HS-27A (cell line): ENCODE data around the gene PEMT.

Experiments used
- DNase-seq: peaks from one replicate; pipeline ENCODE4 v3.0.0-alpha.2; 2012; ENCODE audit warnings: low read depth, missing footprints

PEMT gene

DNA sequence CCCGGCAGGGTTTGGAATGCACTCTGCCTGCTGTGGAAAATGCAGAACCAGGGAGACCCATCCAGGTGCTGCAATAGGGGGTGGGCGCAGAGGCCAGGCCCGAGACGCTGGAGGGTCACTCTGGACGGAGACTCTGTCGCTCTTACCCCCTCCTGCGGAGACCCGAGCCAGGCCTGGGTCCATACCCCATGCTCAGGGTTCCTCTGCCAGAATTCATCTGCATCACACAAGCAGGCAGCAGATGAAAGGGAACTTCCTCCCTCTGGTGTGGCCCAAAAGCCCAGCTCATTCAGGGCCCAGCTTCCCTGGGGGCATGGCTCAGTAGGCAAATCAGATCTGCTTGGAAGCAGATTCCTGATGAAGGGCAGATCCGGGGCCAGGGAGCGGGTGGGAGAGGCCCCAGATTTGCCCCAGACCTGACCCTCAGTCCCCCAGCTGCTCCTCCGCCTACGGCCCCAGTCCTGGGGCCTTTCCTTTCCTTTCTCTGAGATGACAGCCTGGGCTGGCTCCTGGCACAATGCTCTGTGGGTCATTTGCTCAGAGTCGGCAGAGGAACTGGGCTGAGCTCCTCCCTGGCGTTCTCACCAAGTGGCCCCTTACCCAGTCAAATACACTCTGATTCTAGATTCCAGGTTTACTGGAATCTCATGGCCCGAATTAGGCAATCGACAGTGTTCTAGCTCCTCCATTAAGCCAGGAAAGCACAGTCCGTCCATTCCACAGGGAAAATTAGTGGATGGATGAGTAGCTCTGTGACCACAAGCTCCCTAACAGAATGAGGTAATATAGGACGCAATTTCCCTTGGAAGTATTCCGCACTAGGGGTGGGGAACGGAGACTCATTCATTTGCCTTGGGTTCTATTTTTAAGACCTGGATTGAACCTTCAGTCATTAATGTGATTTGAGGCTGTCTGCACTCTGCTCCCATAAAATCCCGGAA is 76.2 kb downstream of the PEMT start:
- DNase-seq: no peak

DNA sequence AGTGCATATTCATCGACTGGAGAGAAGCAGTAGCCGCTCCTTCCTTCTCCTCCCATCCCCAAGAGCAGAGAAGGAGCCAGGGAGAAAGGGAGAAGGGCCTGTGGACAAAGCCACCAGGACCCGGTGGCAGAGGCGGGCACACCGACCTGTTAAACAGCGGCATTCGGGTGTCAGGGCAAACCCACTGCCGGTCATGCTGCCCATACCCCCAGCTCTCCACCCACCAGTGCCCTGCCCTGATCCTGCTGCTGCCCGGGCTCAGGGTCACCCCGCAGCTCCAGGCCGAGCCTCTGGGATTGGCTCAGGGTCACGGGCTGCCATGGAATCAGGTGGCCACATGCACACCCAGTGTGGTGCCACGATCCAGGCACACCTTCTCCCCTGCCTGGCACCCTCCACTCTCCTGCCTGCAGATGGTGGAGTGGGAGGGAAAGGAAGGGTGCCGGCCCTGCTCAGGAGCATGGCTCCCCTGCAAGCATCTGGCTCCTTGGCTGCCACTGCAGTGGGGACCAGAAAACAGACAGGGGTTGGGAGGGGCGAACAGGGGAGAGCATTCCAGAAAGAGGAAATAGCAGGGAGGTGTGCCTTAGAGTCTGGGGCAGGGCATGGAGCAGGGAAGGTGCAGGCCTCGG is 77.0 kb downstream of the PEMT start:
- DNase-seq: no peak

DNA sequence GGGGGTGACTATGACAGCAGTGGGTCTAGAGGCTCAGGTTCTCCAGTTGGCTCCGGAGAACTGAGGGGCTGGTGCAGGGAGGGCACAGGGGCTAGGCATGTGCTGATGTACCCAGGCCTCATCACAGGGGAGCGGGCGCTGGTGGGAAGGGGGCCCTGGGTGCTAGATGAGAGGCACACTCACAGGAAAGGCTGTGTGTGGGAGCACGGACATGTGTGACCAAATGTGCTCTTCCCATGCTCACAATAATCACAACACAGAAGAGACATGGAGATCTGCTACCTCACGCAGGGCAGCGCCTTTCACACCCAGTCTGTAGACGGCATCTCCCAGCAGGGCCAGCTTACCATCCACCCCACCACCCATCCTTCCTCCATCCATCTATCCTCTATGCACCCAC is 77.9 kb downstream of the PEMT start:
- no peak for DNase-seq

- DNase-seq: no peak
Measured at GRCh38 chr17:17512866-17513265, 78.6 kb downstream of the PEMT start.

DNA sequence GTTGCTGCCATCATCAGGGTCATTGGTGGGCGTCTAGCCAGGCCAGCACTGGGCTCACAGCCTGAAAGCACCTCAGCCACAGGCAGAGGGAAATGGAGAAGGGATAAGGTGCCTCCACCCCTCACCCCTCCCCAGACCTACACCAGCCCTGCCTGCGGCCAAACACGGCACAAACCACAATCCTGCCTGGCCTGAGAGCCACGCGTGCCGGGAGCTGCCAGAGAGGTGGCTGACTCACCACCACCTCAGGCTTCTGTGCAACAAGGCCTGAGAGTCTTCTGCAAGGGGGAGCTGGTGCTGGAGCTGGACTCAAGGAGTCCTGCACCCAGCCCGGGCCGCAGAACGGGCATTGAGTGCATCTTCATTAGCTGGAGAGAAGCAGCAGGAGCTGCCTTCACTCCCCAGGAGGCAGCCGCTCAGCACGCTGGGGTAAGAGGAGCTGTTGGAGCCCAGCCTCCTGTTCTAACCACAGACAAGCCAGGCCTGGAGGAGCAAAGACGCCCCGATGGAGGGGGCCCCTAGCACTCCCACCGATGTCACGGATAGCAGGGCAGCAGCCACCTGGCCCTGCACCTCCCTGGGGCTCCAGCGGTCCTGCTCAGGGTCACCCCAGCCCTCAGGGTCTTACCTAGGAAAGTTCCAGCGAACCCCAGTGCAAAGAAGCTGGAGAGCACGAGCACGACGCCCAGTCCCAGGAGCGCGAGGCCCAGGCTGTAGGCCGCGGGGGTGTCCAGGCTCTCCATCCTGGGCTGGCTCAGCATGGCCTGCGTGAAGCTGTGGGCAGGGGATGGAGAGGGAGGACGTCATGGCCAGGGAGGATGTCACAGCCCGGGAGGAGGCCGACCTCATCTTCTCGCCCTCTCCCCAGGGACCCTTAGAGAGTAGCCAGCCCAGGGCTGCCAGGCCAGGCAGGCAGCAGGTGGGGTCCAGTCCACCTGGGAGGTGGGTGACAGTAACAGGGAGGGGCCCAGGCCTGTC is 79.3 kb downstream of the PEMT start:
- DNase-seq: peak; percentile 72

GRCh38 chr17:17511293-17511741 is 80.2 kb downstream of the PEMT start:
- DNase-seq: no peak

DNA sequence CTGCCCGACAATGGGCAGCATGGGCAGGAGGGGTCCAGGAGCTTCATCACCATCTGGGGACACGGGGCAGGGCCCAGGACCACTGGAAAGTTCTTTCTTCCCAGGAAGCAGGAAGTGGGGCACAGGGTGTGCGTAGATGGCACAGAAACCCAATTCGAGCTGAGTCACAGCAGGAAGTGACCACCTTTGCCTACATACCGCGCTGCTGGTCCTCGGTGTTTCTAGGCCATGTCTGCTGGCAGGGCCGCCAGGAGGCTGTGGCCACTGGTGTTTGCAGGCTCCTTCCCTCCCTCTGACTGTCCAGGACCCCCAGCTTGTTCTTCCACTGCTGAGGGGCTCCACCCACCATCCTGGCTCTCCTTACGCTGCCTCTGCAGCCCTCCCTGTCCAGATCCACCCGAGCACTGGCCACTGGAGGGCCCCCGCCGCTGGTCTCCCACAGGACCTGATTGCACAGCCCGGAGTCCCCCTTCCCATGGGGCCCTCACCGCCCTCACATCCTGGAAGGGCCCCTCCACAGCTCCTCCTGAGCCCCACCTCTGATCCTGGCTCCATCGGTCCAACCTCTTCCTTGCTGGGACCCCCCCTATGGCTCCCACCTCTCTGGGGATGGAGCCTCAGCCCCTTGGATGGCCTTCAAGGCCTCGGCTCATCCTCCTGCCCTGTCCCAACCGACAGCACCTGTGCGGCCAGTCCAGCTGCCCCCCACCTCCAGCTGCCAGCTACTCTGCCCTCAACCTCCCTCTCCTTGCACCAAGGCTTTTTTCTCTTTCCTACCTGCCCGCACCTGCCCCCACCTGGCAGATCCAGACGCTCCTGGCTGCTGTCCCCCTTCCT is 80.8 kb downstream of the PEMT start:
- no peak for DNase-seq

GRCh38 chr17:17509601-17510425 is 81.7 kb downstream of the PEMT start:
- DNase-seq: no peak

- no peak for DNase-seq
Measured at GRCh38 chr17:17508646-17509591, 82.6 kb downstream of the PEMT start.

DNA sequence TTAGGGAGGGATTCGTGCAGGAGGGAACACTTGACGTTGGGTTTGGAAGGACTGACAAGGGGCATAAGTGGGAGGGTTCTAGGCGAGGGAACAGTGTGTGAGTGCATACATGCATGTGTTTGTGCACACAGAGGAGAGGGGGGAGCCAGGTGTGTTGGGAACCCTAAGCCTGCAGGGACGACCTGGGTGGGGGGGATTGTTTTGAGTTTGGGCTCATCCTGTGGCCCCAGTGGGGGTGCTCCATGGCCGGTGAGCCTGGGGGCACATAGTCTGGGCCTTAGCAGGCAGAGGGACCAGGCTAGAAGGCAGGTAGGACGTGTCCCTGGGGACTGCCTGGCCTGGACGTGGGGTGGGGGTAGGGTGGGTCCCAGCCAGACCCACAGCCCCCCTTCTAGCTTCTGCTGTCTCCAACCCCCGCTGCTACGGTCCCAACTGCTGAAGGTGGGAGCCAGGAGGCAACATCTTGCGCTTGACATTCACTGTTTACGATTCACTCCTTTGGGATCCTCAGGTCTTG is 83.4 kb downstream of the PEMT start:
- DNase-seq: no peak

DNA sequence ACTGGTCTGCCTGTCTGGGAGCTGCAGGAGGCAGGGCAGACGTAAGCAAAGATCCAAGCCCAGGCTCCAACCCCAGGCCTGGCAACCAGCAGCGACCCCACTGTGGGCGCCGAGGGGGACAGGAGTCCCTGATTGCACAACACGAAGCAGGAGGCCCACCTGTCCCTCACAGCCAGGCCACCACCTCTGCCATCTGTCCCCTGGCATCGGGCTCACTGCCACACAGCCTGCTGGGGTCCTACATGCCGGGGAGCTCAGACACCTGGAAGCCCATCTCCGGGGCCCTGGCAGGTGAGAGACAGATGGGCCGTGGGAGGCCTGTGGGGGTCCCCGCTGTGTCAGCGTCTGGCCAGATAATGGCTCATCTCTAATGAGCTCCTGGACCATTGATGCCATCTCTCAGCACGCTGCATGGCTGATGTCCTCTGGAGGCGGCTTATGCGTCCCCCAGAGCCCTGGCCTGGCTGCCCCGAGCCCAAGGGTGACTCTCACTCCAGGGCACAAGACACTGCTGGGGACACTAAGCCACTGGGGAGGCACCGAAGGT is 84.0 kb downstream of the PEMT start:
- no peak for DNase-seq

GRCh38 chr17:17506893-17507464 is 84.5 kb downstream of the PEMT start:
- no peak for DNase-seq

DNA sequence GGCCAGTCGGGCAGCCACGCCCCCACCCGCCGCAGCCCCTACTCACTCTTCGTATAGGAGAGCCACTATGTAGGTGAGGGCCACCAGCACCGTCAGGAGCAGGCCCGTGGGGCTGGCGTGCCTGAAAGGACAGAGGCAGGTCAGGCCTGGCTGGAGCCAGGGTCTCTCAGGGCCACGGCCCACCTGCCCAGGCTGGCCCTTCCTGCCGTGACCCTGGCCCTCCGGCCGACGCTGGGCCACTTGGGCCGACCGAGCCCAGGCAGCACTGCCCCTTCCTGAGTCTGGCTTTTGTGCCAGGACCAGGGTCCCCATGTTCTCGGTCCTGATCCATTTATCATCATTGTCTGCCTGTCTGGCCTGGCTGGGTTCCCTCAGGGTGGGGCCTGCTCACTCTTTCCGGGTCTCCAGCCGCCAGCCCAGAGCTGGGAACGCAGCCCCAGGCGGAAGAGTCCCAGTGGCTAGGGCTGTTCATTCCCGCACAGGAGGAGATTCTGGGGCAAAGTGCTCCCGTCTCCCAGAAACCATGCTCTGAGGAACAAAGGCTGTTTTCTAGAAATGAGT is 85.2 kb downstream of the PEMT start:
- DNase-seq: no peak

DNA sequence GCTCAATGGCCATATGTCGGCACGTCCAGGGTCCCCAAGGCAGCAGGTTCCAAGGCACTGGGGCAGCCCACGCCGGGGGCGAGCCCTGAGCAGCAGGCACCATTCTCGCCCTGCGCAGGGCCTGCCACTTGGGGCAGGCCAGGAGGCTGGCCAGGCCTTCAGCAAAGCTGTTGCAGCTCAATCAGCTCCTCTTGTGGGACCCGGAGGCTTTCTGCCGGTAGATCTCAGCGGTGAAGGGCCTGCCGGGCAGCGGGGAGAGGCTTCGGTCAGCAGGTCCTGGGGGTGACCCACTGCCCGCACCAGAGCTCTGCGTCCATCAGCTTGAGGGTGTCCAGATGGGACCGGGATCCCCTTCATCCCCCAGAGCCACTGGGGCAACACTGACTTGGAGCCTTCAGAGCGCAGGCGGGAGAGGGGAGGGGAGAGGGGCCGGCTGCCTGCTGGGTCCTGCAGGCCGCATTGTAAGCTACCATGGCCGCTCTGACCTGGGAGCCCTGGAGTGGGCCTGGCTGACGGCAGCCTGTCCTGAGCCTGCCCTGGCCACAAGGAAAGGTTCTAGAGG is 85.8 kb downstream of the PEMT start:
- no peak for DNase-seq

- no peak for DNase-seq
Measured at GRCh38 chr17:17505151-17505550, 86.4 kb downstream of the PEMT start.

GRCh38 chr17:17504341-17505140 is 87.0 kb downstream of the PEMT start:
- no peak for DNase-seq
